Progenitor cell of endocrine pancreas (in vitro differentiated cells): Measurements from ENCODE around the gene LPCAT2. TPM values are rescaled to one million over a fixed set of nuclear protein-coding genes. Genes with fewer than 3 reads are reported as not detected.

ENCODE experiments used
- DNase-seq: peaks from one replicate; pipeline ENCODE4 v3.0.0; 2021; ENCODE audit warnings: low spot score; ENCODE audit not compliant: unreplicated experiment
- H3K27ac Mint-ChIP-seq: 2 replicates; pipeline ENCODE4 v1.8.0; 2021; ENCODE audit warnings: mild to moderate bottlenecking, moderate library complexity, mixed read lengths
- H3K27me3 Mint-ChIP-seq: 2 replicates; pipeline ENCODE4 v1.8.0; 2021; ENCODE audit warnings: mixed read lengths
- H3K36me3 Mint-ChIP-seq: 2 replicates; pipeline ENCODE4 v1.8.0; 2022; ENCODE audit warnings: mixed read lengths; ENCODE audit not compliant: insufficient read depth
- H3K4me1 Mint-ChIP-seq: 2 replicates; pipeline ENCODE4 v1.8.0; 2021; ENCODE audit warnings: low read depth, mixed read lengths
- H3K4me3 Mint-ChIP-seq: 2 replicates; pipeline ENCODE4 v1.8.0; 2021; ENCODE audit warnings: low read depth, mild to moderate bottlenecking, moderate library complexity, mixed read lengths
- H3K9me3 Mint-ChIP-seq: 2 replicates; pipeline ENCODE4 v1.8.0; 2021; ENCODE audit warnings: low read depth, mixed read lengths
- long read RNA-seq: library from polyadenylated mRNA; unstranded; transcript quantifications from one replicate; pipeline ENCODE4 v2.0.0, GENCODE V29; 2020
- total RNA-seq: library from RNA; stranded (reverse); gene quantifications from 2 replicates; pipeline ENCODE4 v1.2.1, GENCODE V29; 2021
- TF ChIP-seq, protein P1 (sequence below): fragments of 200-600 bp; sonication (generic); IDR thresholded peaks from one replicate; pipeline ENCODE4 v1.5.0; 2021; ENCODE audit warnings: antibody characterized with exemption, mild to moderate bottlenecking; ENCODE audit not compliant: unreplicated experiment

Gene LPCAT2, protein sequence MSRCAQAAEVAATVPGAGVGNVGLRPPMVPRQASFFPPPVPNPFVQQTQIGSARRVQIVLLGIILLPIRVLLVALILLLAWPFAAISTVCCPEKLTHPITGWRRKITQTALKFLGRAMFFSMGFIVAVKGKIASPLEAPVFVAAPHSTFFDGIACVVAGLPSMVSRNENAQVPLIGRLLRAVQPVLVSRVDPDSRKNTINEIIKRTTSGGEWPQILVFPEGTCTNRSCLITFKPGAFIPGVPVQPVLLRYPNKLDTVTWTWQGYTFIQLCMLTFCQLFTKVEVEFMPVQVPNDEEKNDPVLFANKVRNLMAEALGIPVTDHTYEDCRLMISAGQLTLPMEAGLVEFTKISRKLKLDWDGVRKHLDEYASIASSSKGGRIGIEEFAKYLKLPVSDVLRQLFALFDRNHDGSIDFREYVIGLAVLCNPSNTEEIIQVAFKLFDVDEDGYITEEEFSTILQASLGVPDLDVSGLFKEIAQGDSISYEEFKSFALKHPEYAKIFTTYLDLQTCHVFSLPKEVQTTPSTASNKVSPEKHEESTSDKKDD
- 3.2 and 5.1 TPM in 2 replicates for total RNA-seq
- long read RNA-seq, full-length matches to known transcripts, result 5 of 5 reads
- long read RNA-seq, partial matches to known transcripts, result 0 of 5 reads
- long read RNA-seq, other reads (novel, unspliced or antisense), result 0 of 5 reads

DNA sequence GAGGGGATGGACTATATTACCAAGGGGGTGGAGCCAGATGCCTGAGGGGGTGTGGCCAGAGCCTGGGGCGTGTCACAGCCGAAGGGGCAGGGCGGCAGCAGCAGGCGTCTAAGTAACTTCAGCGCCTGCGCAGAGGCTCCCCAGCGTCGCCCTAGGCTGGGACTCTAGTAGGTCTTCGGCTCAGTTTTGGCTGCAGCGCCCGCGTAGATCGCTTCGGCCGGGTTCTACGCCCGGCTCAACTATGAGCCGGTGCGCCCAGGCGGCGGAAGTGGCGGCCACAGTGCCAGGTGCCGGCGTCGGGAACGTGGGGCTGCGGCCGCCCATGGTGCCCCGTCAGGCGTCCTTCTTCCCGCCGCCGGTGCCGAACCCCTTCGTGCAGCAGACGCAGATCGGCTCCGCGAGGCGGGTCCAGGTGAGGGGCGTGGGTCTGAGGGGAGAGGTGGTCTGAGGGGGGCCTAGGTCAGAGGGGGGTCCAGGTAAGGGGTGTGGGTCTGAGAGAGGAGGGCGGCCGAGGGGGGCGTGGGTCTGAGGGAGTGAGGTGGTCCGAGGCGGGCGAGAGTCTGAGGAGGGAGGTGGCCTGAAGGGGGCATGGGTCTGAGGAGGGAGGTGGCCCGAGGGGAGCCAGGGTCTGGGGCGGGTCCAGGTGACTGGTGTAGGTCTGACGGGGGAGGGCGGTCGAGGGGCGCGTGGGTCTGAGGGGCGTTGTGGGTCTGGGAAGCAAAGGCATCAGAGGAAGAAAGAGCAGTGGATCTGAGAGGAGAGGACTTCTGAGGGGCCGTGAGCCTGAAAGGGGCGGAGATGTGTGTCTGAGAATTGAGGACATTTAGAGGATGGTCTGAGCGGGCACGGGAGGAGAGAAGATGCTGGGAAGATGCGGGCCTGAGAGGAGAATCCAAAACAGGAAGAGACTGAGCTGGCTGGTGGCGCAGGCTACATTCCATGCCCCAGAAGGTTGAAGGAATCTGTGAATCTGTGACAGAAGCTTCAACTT is at the start of gene LPCAT2:
LPCAT2 (plus strand) TSS at position 132 of the 991 bp plus-strand sequence; CDS start at position 242, 110 bp downstream.
- TF ChIP-seq, protein P1, sequence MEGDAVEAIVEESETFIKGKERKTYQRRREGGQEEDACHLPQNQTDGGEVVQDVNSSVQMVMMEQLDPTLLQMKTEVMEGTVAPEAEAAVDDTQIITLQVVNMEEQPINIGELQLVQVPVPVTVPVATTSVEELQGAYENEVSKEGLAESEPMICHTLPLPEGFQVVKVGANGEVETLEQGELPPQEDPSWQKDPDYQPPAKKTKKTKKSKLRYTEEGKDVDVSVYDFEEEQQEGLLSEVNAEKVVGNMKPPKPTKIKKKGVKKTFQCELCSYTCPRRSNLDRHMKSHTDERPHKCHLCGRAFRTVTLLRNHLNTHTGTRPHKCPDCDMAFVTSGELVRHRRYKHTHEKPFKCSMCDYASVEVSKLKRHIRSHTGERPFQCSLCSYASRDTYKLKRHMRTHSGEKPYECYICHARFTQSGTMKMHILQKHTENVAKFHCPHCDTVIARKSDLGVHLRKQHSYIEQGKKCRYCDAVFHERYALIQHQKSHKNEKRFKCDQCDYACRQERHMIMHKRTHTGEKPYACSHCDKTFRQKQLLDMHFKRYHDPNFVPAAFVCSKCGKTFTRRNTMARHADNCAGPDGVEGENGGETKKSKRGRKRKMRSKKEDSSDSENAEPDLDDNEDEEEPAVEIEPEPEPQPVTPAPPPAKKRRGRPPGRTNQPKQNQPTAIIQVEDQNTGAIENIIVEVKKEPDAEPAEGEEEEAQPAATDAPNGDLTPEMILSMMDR, result no peak
- peak within 1 kb of the TSS; percentile 76 for H3K4me3 Mint-ChIP-seq
- DNase-seq, result peak; percentile 68
- peaks cover 14% of the 10 kb centered on the region for H3K9me3 Mint-ChIP-seq
- peak within 1 kb of the TSS; percentile 57 for H3K27ac Mint-ChIP-seq
- peaks cover 13% of the 10 kb centered on the region for H3K4me1 Mint-ChIP-seq
- H3K36me3 Mint-ChIP-seq, result peaks cover 9% of the 10 kb centered on the region
- peaks cover 10% of the 10 kb centered on the region for H3K27me3 Mint-ChIP-seq

DNA sequence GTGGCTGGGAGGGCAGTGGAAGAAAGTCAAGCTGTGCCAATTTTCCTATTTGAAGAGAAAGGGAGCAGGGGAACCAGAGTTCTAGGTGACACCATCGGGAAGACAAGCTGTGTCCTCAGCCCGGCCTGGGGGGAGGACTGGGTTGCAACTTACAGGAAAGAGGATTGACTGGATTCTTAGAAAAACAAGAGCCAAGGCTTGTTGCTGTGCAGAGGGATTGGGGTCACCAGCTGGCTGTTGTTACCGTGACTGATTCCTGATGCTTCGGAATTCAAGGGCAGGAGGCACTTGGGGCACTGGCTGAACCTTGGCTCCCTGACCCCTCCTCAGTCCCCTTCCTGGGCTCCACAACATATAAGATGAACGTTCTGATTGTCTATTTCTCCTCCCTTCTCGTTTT is 46.6 kb upstream of the LPCAT2 start:
- TF ChIP-seq, protein P1, result no peak
- H3K36me3 Mint-ChIP-seq, result no peaks in the 10 kb centered on the region
- peaks cover 21% of the 10 kb centered on the region for H3K27me3 Mint-ChIP-seq
- H3K9me3 Mint-ChIP-seq, result no peaks in the 10 kb centered on the region
- no peaks in the 10 kb centered on the region for H3K4me1 Mint-ChIP-seq
- H3K4me3 Mint-ChIP-seq, result no peak overlapping the region
- H3K27ac Mint-ChIP-seq, result no peak overlapping the region
- no peak for DNase-seq

DNA sequence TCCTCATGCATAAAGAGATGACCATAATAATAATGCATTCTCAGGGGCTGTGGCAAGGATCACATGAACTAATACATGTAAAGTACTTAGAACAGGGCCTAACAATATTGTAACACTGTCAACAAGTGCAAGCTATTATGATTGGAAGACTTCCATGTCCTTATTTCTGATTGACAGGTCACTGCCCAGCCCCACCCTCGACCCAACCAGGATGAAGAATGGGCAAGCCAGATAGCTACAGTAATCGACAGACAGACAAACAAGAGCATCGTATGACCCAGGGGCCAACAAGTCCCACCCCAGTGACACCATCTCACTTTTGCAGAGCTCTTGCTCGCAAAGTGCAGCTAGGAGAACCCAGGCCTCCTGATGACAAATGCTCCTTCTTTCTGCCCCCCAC is 44.5 kb upstream of the LPCAT2 start:
- Mint-ChIP-seq H3K36me3 (no peaks in the 10 kb centered on the region), H3K27ac (no peak overlapping the region), H3K4me3 (no peak overlapping the region), H3K27me3 (peaks cover 24% of the 10 kb centered on the region), H3K9me3 (no peaks in the 10 kb centered on the region), H3K4me1 (no peaks in the 10 kb centered on the region)
- DNase-seq, result no peak
- TF ChIP-seq, protein P1, result no peak

DNA sequence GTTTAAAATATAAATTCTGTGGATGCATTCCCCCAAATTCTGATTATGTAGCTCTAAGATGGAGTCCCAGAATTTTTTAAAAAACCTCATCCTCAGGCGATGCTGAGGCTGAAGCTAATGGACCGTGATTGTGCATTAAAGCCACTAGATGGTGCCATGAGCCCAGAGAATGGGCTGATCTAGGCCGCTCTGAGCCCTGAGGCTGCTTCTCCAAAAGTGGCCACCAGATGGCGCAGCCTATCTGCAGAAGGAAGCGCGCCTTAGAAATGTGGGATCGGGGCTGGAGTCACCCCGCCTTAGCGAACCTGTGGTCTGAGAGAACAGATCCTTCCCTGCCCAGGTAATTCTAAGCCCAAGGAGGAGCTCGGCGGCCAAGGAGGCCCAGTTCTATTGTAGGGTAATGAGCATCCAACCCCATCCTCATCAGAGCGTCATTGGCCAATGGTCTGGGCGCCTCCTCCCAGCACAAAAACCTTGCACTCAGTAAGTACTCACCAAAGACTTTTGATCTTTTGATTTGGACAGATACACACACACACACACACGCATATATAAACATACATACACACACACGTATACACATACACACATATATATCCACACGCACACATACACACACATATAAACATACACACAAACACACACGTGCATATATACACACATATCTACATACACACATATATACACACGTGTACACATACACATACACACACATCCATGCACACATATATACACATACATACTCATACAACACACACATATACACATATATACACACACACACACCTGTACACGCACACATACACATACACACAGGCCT is 43.6 kb upstream of the LPCAT2 start:
- H3K27me3 Mint-ChIP-seq, result peaks cover 24% of the 10 kb centered on the region
- TF ChIP-seq, protein P1, result no peak
- H3K9me3 Mint-ChIP-seq, result no peaks in the 10 kb centered on the region
- H3K27ac Mint-ChIP-seq, result no peak overlapping the region
- peak; percentile 91 for DNase-seq
- H3K4me3 Mint-ChIP-seq, result no peak overlapping the region
- H3K36me3 Mint-ChIP-seq, result no peaks in the 10 kb centered on the region
- no peaks in the 10 kb centered on the region for H3K4me1 Mint-ChIP-seq
